Measurements from ENCODE around the gene TGM2.

GRCh38 chr20:38202153-38202981 lies 37.3 kb upstream of the TGM2 start:
- TF ChIP-seq PBX3 (CRISPR knock-in tag; IDR thresholded peaks at IDR 0.05) (no peak), CTCF (tag by site-specific recombination; IDR thresholded peaks at IDR 0.05) (no peak), ZNF223 (tag by site-specific recombination; IDR thresholded peaks at IDR 0.05) (no peak), KLF16 (tag by site-specific recombination; IDR thresholded peaks at IDR 0.05) (no peak), ZBTB49 (tag by site-specific recombination; IDR thresholded peaks at IDR 0.05; ENCODE audit: low read depth) (no peak), REST (tag by site-specific recombination; IDR thresholded peaks at IDR 0.05) (no peak), ATF2 (tag by site-specific recombination; IDR thresholded peaks at IDR 0.05; ENCODE audit: low read depth) (no peak), ZNF701 (tag by site-specific recombination; IDR thresholded peaks at IDR 0.05) (no peak), ZSCAN5A (tag by site-specific recombination; IDR thresholded peaks at IDR 0.05) (no peak), MEIS1 (CRISPR knock-in tag; IDR thresholded peaks at IDR 0.05; ENCODE audit: borderline replicate concordance) (no peak), ZSCAN18 (tag by site-specific recombination; IDR thresholded peaks at IDR 0.05) (no peak)
